Kidney capillary endothelial cell (primary cell): ENCODE data around the gene SCRG1.

Experiments used
- DNase-seq: peaks from one replicate; pipeline ENCODE4 v3.0.0-alpha.2; 2018; ENCODE audit warnings: low spot score

Gene SCRG1

GRCh38 chr4:173410079-173410478, 11.2 kb upstream of the SCRG1 start:
- no peak for DNase-seq

GRCh38 chr4:173405840-173406606, 7.1 kb upstream of the SCRG1 start:
- DNase-seq, result no peak

GRCh38 chr4:173404296-173404865, 5.5 kb upstream of the SCRG1 start:
- DNase-seq, result no peak

DNA sequence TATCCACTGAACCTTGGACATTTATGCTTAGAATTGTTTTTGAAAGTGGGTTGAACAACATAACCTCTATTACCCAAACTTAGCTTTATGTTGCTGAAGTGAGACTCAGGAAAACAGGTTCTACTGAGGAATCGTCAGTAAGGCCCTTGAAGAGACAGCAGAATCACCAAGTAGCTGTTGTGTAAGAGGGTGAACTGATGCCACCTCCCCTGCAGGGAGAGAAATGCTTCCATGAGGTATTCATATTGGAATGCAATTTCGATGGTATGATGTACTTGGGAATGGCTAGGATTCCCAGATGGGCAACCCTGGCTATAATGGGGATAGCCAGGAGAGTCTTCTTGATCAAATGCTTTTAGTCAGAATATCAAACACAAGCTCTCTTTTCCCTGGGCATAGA, 4.1 kb upstream of the SCRG1 start:
- no peak for DNase-seq

DNA sequence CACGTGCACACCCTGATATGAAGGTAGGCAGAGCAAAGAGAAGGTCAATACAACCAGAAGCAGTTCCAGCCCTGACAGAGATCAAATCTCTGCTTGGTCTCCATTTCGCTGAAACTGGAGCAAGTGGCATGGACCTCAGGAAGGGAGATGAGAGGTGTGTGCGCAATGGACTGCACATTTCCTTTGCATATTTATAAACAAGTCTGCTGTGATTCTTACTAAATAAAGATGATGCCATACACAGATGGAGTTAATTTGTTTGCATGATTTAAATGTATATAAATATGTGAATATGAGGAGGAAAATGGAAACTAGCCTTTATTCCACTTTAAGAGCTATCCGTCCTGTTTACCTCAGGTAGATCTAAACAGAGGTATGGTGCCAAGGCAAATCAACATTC, 2.1 kb upstream of the SCRG1 start:
- DNase-seq, result no peak

DNA sequence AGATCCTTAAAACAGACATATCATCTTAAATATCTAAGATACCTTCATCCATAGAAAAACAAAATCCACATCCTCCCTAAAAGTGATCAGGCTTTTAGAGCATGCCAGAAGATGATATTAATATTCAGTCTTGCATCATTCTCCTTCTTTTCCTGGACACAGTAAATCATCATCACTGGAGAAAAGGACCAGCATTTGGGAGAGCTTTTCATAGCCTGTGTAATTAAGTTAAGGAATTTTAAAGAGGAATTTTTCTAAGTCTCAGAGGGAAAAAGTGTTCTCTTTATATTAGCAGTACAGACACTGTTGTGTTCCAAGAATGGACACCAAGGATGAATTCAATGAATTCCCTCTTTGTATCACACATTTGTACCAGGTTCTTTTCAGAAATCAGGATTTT, 696 bp downstream of the SCRG1 start:
- no peak for DNase-seq

- DNase-seq, result no peak
Measured at GRCh38 chr4:173397604-173398003, 1.3 kb downstream of the SCRG1 start.

- DNase-seq, result no peak
Measured at GRCh38 chr4:173391701-173392100, 7.2 kb downstream of the SCRG1 start.

- DNase-seq, result no peak
Measured at GRCh38 chr4:173386751-173387150, 12.2 kb downstream of the SCRG1 start.

- DNase-seq, result no peak
Measured at GRCh38 chr4:173382349-173382748, 16.6 kb downstream of the SCRG1 start.

DNA sequence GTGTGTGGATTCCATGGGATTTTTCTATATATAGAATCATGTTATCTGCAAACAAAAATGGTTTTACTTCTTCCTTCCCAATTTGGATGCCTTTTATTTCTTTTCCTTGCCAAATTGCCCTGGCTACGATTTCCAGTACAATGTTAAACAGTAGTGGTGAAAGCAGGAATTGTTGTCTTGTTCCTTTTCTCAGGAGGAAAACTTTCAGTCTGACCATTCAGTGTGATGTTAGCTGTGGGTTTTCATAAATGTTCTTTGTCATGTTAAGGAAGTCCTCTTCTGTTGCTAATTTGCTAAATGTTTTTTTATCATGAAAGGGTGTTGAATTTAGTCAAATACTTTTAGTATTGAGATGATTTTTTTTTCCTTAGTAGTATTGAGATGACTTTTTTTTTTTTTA, 17.3 kb downstream of the SCRG1 start:
- DNase-seq, result no peak

DNA sequence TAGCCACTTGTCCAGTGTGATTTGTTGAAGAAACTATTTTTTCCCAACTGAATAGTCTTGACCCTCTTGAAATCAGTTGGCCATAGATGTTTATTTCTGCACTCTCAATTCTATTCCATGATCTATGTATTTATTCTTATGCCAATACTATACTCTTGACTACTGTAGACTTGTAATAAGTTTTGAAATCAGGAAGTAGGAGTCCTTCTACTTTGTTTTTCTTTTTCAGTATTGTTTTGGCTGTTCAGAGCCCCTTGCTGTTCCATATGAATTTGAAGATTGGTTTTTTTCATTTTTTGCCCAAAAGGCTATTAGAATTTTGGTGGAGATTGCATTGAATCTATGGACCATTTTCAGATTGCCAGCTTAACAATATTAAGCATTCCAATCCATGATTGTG, 17.9 kb downstream of the SCRG1 start:
- no peak for DNase-seq

DNA sequence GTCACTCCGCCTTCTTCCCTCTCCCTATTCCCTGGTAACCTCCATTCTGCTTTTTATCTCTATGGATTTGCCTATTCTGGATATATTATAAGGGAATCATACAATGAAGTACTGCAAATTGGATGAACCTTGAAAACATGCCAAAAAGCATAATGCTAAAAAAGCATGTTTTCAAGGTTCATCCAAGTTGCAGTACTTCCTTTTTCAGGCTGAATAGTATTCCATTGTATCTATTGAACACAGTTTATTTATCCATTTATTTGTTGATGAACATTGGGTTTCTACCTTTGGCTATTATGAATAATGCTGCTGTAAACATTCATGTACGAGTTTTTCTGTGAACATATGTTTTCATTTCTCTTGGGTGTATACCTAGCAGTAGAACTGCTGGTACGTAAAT, 19.0 kb downstream of the SCRG1 start:
- DNase-seq, result no peak

DNA sequence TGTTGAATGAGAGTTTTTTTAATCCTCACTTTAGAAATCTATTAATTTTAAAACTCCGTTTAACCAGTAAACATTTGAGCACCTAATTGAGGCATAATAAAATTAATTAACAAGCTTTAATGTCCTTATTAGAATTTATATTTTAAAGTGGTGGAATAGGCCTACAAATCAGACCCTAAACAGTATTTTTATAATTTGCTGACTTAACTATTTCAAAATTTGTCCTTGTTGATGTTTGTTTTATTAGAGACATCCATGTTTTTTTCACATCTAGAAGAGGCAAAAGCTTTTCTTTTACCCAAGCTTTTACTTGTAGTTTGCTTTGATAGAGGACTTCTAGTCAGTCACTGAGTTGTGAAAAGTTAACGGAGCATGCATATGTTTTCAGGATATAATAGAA, 24.3 kb downstream of the SCRG1 start:
- no peak for DNase-seq

DNA sequence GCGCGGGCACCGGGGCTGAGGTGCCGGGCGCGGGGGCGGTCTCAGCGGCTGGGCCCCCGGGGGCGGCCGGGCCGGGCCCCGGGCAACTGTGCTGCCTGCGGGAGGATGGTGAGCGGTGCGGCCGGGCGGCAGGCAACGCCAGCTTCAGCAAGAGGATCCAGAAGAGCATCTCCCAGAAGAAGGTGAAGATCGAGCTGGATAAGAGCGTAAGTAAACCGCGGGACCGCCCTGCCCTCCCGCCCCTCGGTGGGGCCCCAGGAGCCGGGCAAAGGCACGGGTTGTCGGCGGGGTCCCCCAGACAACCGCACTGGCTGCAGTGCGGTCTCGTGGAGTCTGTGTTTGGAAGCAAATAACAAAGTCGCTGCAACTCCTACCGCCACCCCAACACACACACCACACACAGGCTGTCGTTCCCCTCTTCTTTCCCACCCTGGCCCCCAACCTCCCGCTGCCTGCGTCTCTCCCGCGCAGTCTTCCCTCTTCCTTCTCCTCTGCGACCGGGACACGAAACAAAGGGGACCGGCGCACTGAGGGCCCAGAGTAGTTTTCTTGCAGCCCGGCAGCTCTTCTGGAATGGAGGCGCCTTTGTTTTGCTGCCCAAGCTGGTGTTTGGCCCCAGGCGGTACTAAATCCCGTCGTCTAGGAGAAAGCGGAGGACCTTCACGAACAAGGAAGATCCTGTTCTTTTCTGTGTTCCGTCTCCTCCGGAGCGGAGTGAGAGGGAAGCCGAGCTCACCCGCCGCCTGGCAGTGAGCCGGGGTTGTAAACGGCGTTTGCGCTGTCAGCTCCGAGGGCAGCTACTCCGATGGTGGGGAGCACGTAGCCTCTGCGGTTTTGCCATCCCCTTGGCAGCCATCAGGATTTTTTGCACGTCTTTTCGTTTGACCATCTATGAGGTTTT, 27.4 kb downstream of the SCRG1 start:
- peak; percentile 65 for DNase-seq

- peak; percentile 96 for DNase-seq
Measured at GRCh38 chr4:173370477-173371291, 28.2 kb downstream of the SCRG1 start, which contains the start of gene SAP30. Gene SAP30, plus strand, starts transcription at chr4:173370954. Its CDS starts 229 bp downstream, at chr4:173371183.

DNA sequence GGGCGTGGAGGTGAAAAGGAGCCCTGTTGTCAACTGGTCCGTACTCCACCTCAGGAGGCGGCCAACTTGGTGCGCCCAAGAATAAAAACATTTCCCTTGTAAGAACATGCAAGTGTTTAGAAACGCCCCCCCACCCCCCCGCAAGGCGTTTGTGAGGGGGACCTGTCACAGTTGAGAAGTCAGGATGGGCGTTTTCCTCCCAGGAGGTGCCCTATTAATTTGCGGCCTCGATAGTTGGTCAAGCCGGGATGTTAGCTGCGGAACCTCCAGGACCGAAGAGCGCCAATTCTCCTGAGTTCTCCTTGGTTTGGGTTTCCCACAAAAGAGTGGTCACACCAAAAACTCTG, 28.8 kb downstream of the SCRG1 start:
- no peak for DNase-seq

- DNase-seq, result no peak
Measured at GRCh38 chr4:173367946-173368345, 31.0 kb downstream of the SCRG1 start.

DNA sequence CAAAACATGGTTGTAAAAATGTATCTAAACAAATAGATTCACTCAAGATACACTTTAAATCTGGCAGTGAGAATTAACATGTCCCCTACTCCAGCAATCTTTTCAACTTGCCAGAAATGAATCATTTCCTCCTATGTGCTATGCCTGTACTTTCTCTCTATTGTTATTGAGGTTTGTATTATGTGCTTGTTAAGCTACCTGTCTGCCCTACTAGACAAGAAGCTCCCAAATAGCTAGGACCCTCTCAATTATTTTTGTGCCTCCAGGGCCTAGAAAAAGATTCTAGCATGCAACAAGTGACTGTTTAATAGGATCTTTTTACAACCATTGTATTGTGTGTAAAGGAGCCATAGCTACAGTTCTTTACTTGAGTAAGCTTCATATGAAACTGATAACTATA, 31.6 kb downstream of the SCRG1 start:
- DNase-seq, result peak; percentile 42

DNA sequence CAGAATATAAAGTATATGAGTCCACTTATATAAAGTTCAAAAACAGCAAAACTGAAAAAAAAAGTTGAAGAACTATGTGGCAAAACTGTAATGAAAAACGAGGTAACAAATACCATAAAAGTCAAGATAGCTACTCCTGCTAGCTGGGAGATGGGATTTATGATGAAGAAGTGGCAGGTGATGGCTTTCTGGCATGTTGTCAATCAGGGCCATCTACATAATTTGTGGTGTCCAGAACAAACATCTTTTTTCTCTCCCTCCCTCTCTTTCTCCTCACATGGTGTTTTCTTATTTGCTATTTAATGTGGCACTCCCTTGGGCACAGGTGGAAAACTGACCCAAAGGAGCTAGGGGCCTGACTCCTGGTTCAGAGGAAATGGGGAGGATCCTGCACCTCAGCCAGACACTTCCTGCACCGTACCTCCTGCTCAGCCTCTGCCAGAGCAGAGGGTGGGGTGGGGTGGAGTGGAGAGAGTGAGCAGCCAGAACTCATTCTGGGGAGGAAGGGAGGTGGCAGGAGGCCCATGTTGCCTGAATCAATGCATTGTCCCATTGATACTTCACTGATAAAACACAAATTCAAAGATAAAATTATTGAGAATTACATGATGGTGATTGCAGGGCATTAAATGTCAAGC, 33.4 kb downstream of the SCRG1 start:
- no peak for DNase-seq

GRCh38 chr4:173362666-173363065, 36.2 kb downstream of the SCRG1 start:
- DNase-seq, result no peak
